HepG2 (cell line): ENCODE data around the gene SMYD1. TPM values are rescaled to one million over a fixed set of nuclear protein-coding genes. Genes with fewer than 3 reads are reported as not detected.
A peak's percentile ranks its signal among the peaks of the same experiment; 100 is the strongest.

Source experiments
- ATAC-seq: fragments of 200-7000 bp; cut with Tn5 transposase; 3 replicates; pipeline ENCODE4 v1.9.1; 2020; ENCODE audit warnings: mild to moderate bottlenecking, moderate library complexity
- BruUV-seq: library from RNA; stranded (reverse); fragments of 400-500 nt; replicated peaks from 2 replicates; lab custom pipeline; 2021; lab: Mats Ljungman, UMichigan
- CTCF ChIA-PET: fragments of 300-600 bp; formaldehyde crosslinking; extraction: SDS; loops from one replicate; lab custom pipeline; 2021; ENCODE audit warnings: low total read pairs, inconsistent platforms, low intra/inter-chr PET ratio; lab: Yijun Ruan, JAX
- POLR2A ChIA-PET: fragments of 350-600 bp; sonication (Branson Sonifier 250); formaldehyde crosslinking; loops from one replicate; lab custom pipeline; 2020; ENCODE audit warnings: antibody characterized with exemption, inconsistent platforms; lab: Yijun Ruan, JAX
- DNase-seq: peaks from one replicate; pipeline ENCODE4 v3.0.0-alpha.2; 2015; ENCODE audit warnings: low spot score
- FAIRE-seq: peaks from 3 replicates; lab custom pipeline; 2011; peaks lifted over from hg19 to GRCh38; lab: Jason Lieb, UNC
- H2AFZ ChIP-seq: one replicate; pipeline ENCODE4 v1.6.1; 2011; ENCODE audit warnings: low read length, inconsistent platforms
- H3K27ac ChIP-seq: fragments of 300-600 bp; 3 replicates; pipeline ENCODE4 v1.8.0; 2011; ENCODE audit warnings: mixed run types, mild to moderate bottlenecking, mixed read lengths, low read length, inconsistent platforms; ENCODE audit not compliant: insufficient read depth; ENCODE audit errors: extremely low read length
- H3K27me3 ChIP-seq, 2 experiments: fragments of 200-600 bp in 1 of 2; 2 replicates in 1 of 2; 3 replicates in 1 of 2; pipeline versions ENCODE4 v1.6.0 to v1.8.0; 2011; ENCODE audit warnings: low read length in 2 of 2, mild to moderate bottlenecking in 2 of 2, moderate library complexity in 2 of 2, inconsistent platforms in 1 of 2; ENCODE audit not compliant: insufficient read depth in 2 of 2, control insufficient read depth in 1 of 2
- H3K36me3 ChIP-seq, 2 experiments: fragments of 200-600 bp in 1 of 2; replicated peaks in 1 of 2; 2 replicates in 1 of 2; 3 replicates in 1 of 2; pipeline versions ENCODE4 v1.5.1 to v1.8.0; 2011; ENCODE audit warnings: low read length in 2 of 2, inconsistent platforms in 1 of 2; ENCODE audit not compliant: insufficient read depth in 2 of 2, control insufficient read depth in 1 of 2
- H3K4me1 ChIP-seq: 2 replicates; pipeline ENCODE4 v1.5.1; 2012; ENCODE audit warnings: low read length, inconsistent platforms; ENCODE audit not compliant: insufficient read depth
- H3K4me2 ChIP-seq: 2 replicates; pipeline ENCODE4 v1.6.0; 2011; ENCODE audit warnings: low read depth, low read length, inconsistent platforms
- H3K4me3 ChIP-seq, 3 experiments: fragments of 200-600 bp in 1 of 3; sonication (generic), shearing (Covaris generic) in 1 of 3; replicated peaks in 1 of 3; 2 replicates each; pipeline ENCODE4 v1.5.1; 2011 to 2016; ENCODE audit warnings: low read length in 3 of 3, inconsistent platforms in 2 of 3, low read depth in 2 of 3, mild to moderate bottlenecking in 2 of 3, control low read depth in 1 of 3, mixed read lengths in 1 of 3; ENCODE audit not compliant: insufficient read depth in 1 of 3
- H3K79me2 ChIP-seq: one replicate; pipeline ENCODE4 v1.6.1; 2011; ENCODE audit warnings: low read length, inconsistent platforms; ENCODE audit not compliant: insufficient read depth
- H3K9ac ChIP-seq: 2 replicates; pipeline ENCODE4 v1.6.0; 2011; ENCODE audit warnings: mild to moderate bottlenecking, low read depth, low read length, inconsistent platforms; ENCODE audit not compliant: insufficient read depth
- H3K9me3 ChIP-seq: 2 replicates; pipeline ENCODE4 v1.5.1; 2012; ENCODE audit warnings: mild to moderate bottlenecking, low read length
- H4K20me1 ChIP-seq: 2 replicates; pipeline ENCODE4 v1.6.0; 2011; ENCODE audit warnings: inconsistent platforms, mild to moderate bottlenecking, low read length, moderate library complexity; ENCODE audit not compliant: insufficient read depth
- BCL6 ChIP-seq: IDR thresholded peaks from 2 replicates; pipeline ENCODE4 v1.6.1; 2016; ENCODE audit warnings: missing genetic modification reagents, missing compliant biosample characterization
- CEBPG ChIP-seq: IDR thresholded peaks from 2 replicates; pipeline ENCODE4 v1.6.1; 2016
- HNF4A ChIP-seq: sonication (generic); formaldehyde crosslinking; IDR thresholded peaks from 2 replicates; pipeline ENCODE4 v1.4.0; 2020; ENCODE audit warnings: missing genetic modification reagents
- MAFF ChIP-seq: IDR thresholded peaks from 2 replicates; pipeline ENCODE4 v1.6.1; 2011; ENCODE audit warnings: low read depth, low read length, improper control_type of control experiment
- MAFK ChIP-seq, 2 experiments: IDR thresholded peaks in 1 of 2; conservative IDR thresholded peaks in 1 of 2; 2 replicates each; pipeline ENCODE4 v1.6.1; 2011; ENCODE audit warnings: improper control_type of control experiment in 2 of 2, low read length in 2 of 2
- NFIC ChIP-seq: IDR thresholded peaks from 2 replicates; pipeline ENCODE4 v1.6.1; 2012; ENCODE audit warnings: mild to moderate bottlenecking, low read length, inconsistent platforms
- TRIM24 ChIP-seq: sonication (generic); formaldehyde crosslinking; IDR thresholded peaks from 2 replicates; pipeline ENCODE4 v1.8.0; 2022; ENCODE audit warnings: mild to moderate bottlenecking, missing genetic modification reagents
- ZBTB7A ChIP-seq: sonication (generic); formaldehyde crosslinking; IDR thresholded peaks from 2 replicates; pipeline ENCODE4 v1.8.0; 2022; ENCODE audit warnings: mild to moderate bottlenecking, missing genetic modification reagents
- ZNF350 ChIP-seq: sonication (generic); formaldehyde crosslinking; IDR thresholded peaks from 2 replicates; pipeline ENCODE4 v1.4.0; 2020; ENCODE audit warnings: mild to moderate bottlenecking, low read depth, missing genetic modification reagents, borderline replicate concordance
- ZNF597 ChIP-seq: sonication (generic); formaldehyde crosslinking; IDR thresholded peaks from 2 replicates; pipeline ENCODE4 v1.5.0; 2020; ENCODE audit warnings: missing genetic modification reagents
- ZSCAN25 ChIP-seq: sonication (generic); formaldehyde crosslinking; IDR thresholded peaks from 2 replicates; pipeline ENCODE4 v1.8.0; 2022; ENCODE audit warnings: mild to moderate bottlenecking, missing genetic modification reagents
- WGBS: methylation state at CpG from one replicate; pipeline ENCODE4 v1.1.6; 2017; ENCODE audit warnings: low lambda C conversion rate; 5-methylcytosine and 5-hydroxymethylcytosine counted together
- in situ Hi-C: cut with HindIII; loops from 2 replicates; pipeline ENCODE4 v1.10.0; 2017; ENCODE audit warnings: low pct_unique_long_range_greater_than_20kb; ENCODE audit not compliant: extremely low pct_ligation_motif_present
- intact Hi-C: fragments of 100-400 bp; cut with micrococcal nuclease; formaldehyde crosslinking; loops from one replicate; pipeline ENCODE4 v1.10.0; 2022; ENCODE audit not compliant: unreplicated experiment
- polyA plus RNA-seq, 8 experiments: library from polyadenylated mRNA; depleted of rRNA in 3 of 8; stranded (reverse) in 7 of 8; unstranded in 1 of 8; fragments of >200 nt; fragmentation: Illumina TruSeq in 4 of 8; extraction: Trizol in 4 of 8; gene quantifications; 2 replicates each; pipeline versions ENCODE4 v1.2.1 to v1.2.3, GENCODE V29; 2011 to 2016; ENCODE audit warnings: low read depth in 4 of 8, missing spikeins in 1 of 8, mixed read lengths in 1 of 8; ENCODE audit not compliant: insufficient read depth in 1 of 8
- total RNA-seq, 5 experiments: library from RNA; depleted of rRNA; stranded (reverse); fragments of >200 nt; fragmentation: Illumina TruSeq; extraction: Trizol; gene quantifications; 2 replicates each; pipeline ENCODE4 v1.2.3, GENCODE V29; 2016; ENCODE audit warnings: low read depth in 1 of 5

Gene SMYD1
- total and polyA plus RNA-seq, 2 of the 13 experiments (the other 11 are each of a cell fraction or from before 2014, with no cell fraction given), result not detected

- Histone ChIP-seq H3K9me3 (no peaks in the 10 kb centered on the region), H3K4me3 (no peak overlapping the region), H4K20me1 (no peaks in the 10 kb centered on the region), H3K27ac (no peak overlapping the region), H3K27me3 (peaks cover 0 to 8% of the 10 kb centered on the region in 2 experiments; a peak in 2 of 5 replicates), H3K4me1 (peaks cover 29% of the 10 kb centered on the region), H3K4me2 (peak overlapping the region; percentile 16; the same call in 1 of the 2 replicates), H3K36me3 (no peaks in the 10 kb centered on the region), H3K79me2 (no peaks in the 10 kb centered on the region), H3K9ac (no peak overlapping the region), H2AFZ (no peak overlapping the region)
- intact Hi-C loops (no loop called here), in situ Hi-C loops (no loop called here)
- CTCF ChIA-PET, result no interaction called here
- ATAC-seq, result peak; percentile 17; the same call in 2 of the 3 replicates
- BruUV-seq, result no TSS peak
- POLR2A ChIA-PET, result interaction anchor here (1.0 kb wide), 1 partner anchor 60 kb away, joined by 3 read pairs; no protein-coding TSS in a partner anchor
- TF ChIP-seq NFIC, result no peak
- peak; percentile 30; the same call in 1 of the 2 replicates for TF ChIP-seq HNF4A (CRISPR knock-in tag)
- no peak for TF ChIP-seq MAFF
- TF ChIP-seq ZSCAN25, result no peak
- no peak for DNase-seq
- WGBS, result 22% methylated on average over 5 of the region's 5 CpGs
- FAIRE-seq, result no peak
Observed at GRCh38 chr2:88114889-88115288, 47.3 kb downstream of the SMYD1 start.

- no peak for FAIRE-seq
- CTCF ChIA-PET, result no interaction called here
Observed at GRCh38 chr2:88115825-88116518, 48.3 kb downstream of the SMYD1 start.

More at GRCh38 chr2:88115825-88116518, 48.3 kb downstream of the SMYD1 start:
- BruUV-seq, result no TSS peak
- in situ Hi-C loops (no loop called here), intact Hi-C loops (no loop called here)
- TF ChIP-seq CEBPG (CRISPR knock-in tag) (0 out of 2 replicates have a peak, but pooled peaks have one; percentile 5), TRIM24 (CRISPR knock-in tag) (0 out of 2 replicates have a peak, but pooled peaks have one; percentile 10), MAFF (peak; percentile 72), BCL6 (CRISPR knock-in tag) (peak; percentile 72), ZBTB7A (CRISPR knock-in tag) (peak; percentile 46; the same call in 1 of the 2 replicates), ZNF350 (CRISPR knock-in tag) (no peak), MAFK (conservative IDR thresholded peaks at IDR 0.05 in 1 of 2, IDR thresholded peaks at IDR 0.05 in 1 of 2; ENCODE audit: low read length in 2 of 2) (peak; percentile 84 to 85), ZNF597 (CRISPR knock-in tag) (no peak)
- Histone ChIP-seq H3K27me3 (peaks cover 0 to 8% of the 10 kb centered on the region in 2 experiments; a peak in 2 of 5 replicates), H3K4me2 (peak overlapping the region; percentile 33), H3K9ac (no peak overlapping the region), H3K4me3 (no peak overlapping the region), H3K9me3 (no peaks in the 10 kb centered on the region), H3K27ac (no peak overlapping the region), H3K36me3 (no peaks in the 10 kb centered on the region), H3K4me1 (peaks cover 29% of the 10 kb centered on the region), H3K79me2 (no peaks in the 10 kb centered on the region), H4K20me1 (no peaks in the 10 kb centered on the region), H2AFZ (no peak overlapping the region)
- POLR2A ChIA-PET, result interaction anchor here (0.8 to 2.2 kb wide), 5 partner anchors 9 to 100 kb away, joined by 3 to 12 read pairs (median 5); partner anchors contain the start of gene FABP1
- DNase-seq, result peak; percentile 31
- peak; percentile 78 for ATAC-seq
- 46% methylated on average over 10 of the region's 10 CpGs for WGBS
